ENCODE results near the gene TPR.

TPR gene

GRCh38 chr1:186301448-186301847 is 73.6 kb downstream of the TPR start:
- 0 out of 2 replicates have a peak, but pooled peaks cover 4% of the 10 kb centered on the region for H3F3A ChIP-seq (ENCODE audit: control insufficient read depth, insufficient read depth)
- no peak overlapping the region for H3K4me2 ChIP-seq (ENCODE audit: low read length)
- TF ChIP-seq CTCF (IDR thresholded peaks at IDR 0.05; ENCODE audit: low read depth, low read length, poor library complexity, severe bottlenecking) (no peak), EZH2phosphoT487 (IDR thresholded peaks at IDR 0.05; ENCODE audit: borderline replicate concordance, low read length) (no peak)
- peaks cover 4% of the 10 kb centered on the region; the same call in 1 of the 2 replicates for H3K4me1 ChIP-seq (ENCODE audit: control insufficient read depth, low read length)
- no peaks in the 10 kb centered on the region for H3K36me3 ChIP-seq (ENCODE audit: control insufficient read depth, low read length)
- no peaks in the 10 kb centered on the region for H3K9me2 ChIP-seq (replicated peaks; ENCODE audit: control insufficient read depth, low read length)
- no peaks in the 10 kb centered on the region for H3K9me3 ChIP-seq (ENCODE audit: control insufficient read depth, insufficient read depth, low read length)
- H3K27ac ChIP-seq (ENCODE audit: low read depth, low read length), result no peak overlapping the region
- peaks cover 10% of the 10 kb centered on the region for H3K27me3 ChIP-seq (ENCODE audit: control insufficient read depth, low read length)
- H3K79me2 ChIP-seq (ENCODE audit: control insufficient read depth, low read length), result no peaks in the 10 kb centered on the region
- no peak overlapping the region for H3K4me3 ChIP-seq (ENCODE audit: low read length)
- H4K20me1 ChIP-seq (ENCODE audit: control insufficient read depth, insufficient read depth, low read depth, low read length), result no peaks in the 10 kb centered on the region

GRCh38 chr1:186300056-186300455 is 75.0 kb downstream of the TPR start:
- Histone ChIP-seq H3K4me2 (ENCODE audit: low read length) (no peak overlapping the region), H3F3A (ENCODE audit: control insufficient read depth, insufficient read depth) (no peaks in the 10 kb centered on the region), H3K9me3 (ENCODE audit: control insufficient read depth, insufficient read depth, low read length) (no peaks in the 10 kb centered on the region), H3K27me3 (ENCODE audit: control insufficient read depth, low read length) (peaks cover 12% of the 10 kb centered on the region), H3K79me2 (ENCODE audit: control insufficient read depth, low read length) (no peaks in the 10 kb centered on the region), H3K9me2 (replicated peaks; ENCODE audit: control insufficient read depth, low read length) (no peaks in the 10 kb centered on the region), H3K4me1 (ENCODE audit: control insufficient read depth, low read length) (no peaks in the 10 kb centered on the region), H3K27ac (ENCODE audit: low read depth, low read length) (no peak overlapping the region), H3K4me3 (ENCODE audit: low read length) (no peak overlapping the region), H4K20me1 (ENCODE audit: control insufficient read depth, insufficient read depth, low read depth, low read length) (no peaks in the 10 kb centered on the region), H3K36me3 (ENCODE audit: control insufficient read depth, low read length) (no peaks in the 10 kb centered on the region)
- TF ChIP-seq EZH2phosphoT487 (IDR thresholded peaks at IDR 0.05; ENCODE audit: borderline replicate concordance, low read length) (no peak), CTCF (IDR thresholded peaks at IDR 0.05; ENCODE audit: low read depth, low read length, poor library complexity, severe bottlenecking) (no peak)

- Histone ChIP-seq H3K4me1 (ENCODE audit: control insufficient read depth, low read length) (no peaks in the 10 kb centered on the region), H3K27me3 (ENCODE audit: control insufficient read depth, low read length) (peaks cover 12% of the 10 kb centered on the region), H3K4me2 (ENCODE audit: low read length) (no peak overlapping the region), H3K27ac (ENCODE audit: low read depth, low read length) (no peak overlapping the region), H3K9me2 (replicated peaks; ENCODE audit: control insufficient read depth, low read length) (no peaks in the 10 kb centered on the region), H3K79me2 (ENCODE audit: control insufficient read depth, low read length) (no peaks in the 10 kb centered on the region), H3K4me3 (ENCODE audit: low read length) (no peak overlapping the region), H3K9me3 (ENCODE audit: control insufficient read depth, insufficient read depth, low read length) (no peaks in the 10 kb centered on the region), H3F3A (ENCODE audit: control insufficient read depth, insufficient read depth) (no peaks in the 10 kb centered on the region), H4K20me1 (ENCODE audit: control insufficient read depth, insufficient read depth, low read depth, low read length) (no peaks in the 10 kb centered on the region), H3K36me3 (ENCODE audit: control insufficient read depth, low read length) (no peaks in the 10 kb centered on the region)
- TF ChIP-seq EZH2phosphoT487 (IDR thresholded peaks at IDR 0.05; ENCODE audit: borderline replicate concordance, low read length) (no peak), CTCF (IDR thresholded peaks at IDR 0.05; ENCODE audit: low read depth, low read length, poor library complexity, severe bottlenecking) (no peak)
These were observed 75.5 kb downstream of the TPR start for GRCh38 chr1:186299570-186299969.

Data from DOHH2 (cell line).